ENCODE data around the gene NFIB.

DNA sequence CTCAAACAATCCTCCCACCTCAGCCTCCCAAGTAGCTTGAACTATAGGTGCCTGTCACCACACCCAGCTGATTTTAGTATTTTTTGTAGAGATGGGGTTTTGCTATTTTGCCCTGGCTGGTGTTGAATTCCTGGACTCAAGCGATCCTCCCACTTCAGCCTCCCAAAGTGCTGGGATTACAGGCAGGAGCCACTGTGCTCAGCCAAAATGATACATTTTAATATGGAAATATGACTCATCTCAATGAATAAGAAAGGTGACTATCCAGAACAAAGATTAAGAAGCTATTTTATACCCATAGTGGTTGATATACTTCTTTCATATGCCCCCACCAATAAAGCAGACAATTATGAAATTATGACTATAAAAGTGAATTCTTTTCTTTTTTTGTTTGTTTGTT, 166.2 kb downstream of the NFIB start:
- TF ChIP-seq CTCF (IDR thresholded peaks at IDR 0.05) (no peak), POLR2AphosphoS5 (IDR thresholded peaks at IDR 0.05) (no peak)

Data from stomach (tissue), 4 donors.